Uterus (tissue), 2 donors: Measurements from ENCODE around the gene CAGE1.

Experiments
- CTCF ChIP-seq, 4 experiments: fragments of 200-600 bp in 2 of 4; fragments of 450-650 bp in 2 of 4; sonication (generic) in 2 of 4; IDR thresholded peaks; one replicate each; pipeline ENCODE4 v1.5.1; 2016 to 2019; ENCODE audit warnings: antibody characterized with exemption in 4 of 4, mild to moderate bottlenecking in 2 of 4, moderate library complexity in 1 of 4
- POLR2A ChIP-seq, 2 donors: fragments of 450-650 bp; IDR thresholded peaks; one replicate each; pipeline ENCODE4 v1.6.1; 2016; ENCODE audit warnings: antibody characterized with exemption in 2 of 2, mild to moderate bottlenecking in 1 of 2, moderate library complexity in 1 of 2

- TF ChIP-seq CTCF (IDR thresholded peaks at IDR 0.05) (no peak), POLR2A (IDR thresholded peaks at IDR 0.05) (no peak)
Observed at GRCh38 chr6:7328243-7328642, 61.3 kb downstream of the CAGE1 start.
